ENCODE results near the gene SYNGR3.

DNA sequence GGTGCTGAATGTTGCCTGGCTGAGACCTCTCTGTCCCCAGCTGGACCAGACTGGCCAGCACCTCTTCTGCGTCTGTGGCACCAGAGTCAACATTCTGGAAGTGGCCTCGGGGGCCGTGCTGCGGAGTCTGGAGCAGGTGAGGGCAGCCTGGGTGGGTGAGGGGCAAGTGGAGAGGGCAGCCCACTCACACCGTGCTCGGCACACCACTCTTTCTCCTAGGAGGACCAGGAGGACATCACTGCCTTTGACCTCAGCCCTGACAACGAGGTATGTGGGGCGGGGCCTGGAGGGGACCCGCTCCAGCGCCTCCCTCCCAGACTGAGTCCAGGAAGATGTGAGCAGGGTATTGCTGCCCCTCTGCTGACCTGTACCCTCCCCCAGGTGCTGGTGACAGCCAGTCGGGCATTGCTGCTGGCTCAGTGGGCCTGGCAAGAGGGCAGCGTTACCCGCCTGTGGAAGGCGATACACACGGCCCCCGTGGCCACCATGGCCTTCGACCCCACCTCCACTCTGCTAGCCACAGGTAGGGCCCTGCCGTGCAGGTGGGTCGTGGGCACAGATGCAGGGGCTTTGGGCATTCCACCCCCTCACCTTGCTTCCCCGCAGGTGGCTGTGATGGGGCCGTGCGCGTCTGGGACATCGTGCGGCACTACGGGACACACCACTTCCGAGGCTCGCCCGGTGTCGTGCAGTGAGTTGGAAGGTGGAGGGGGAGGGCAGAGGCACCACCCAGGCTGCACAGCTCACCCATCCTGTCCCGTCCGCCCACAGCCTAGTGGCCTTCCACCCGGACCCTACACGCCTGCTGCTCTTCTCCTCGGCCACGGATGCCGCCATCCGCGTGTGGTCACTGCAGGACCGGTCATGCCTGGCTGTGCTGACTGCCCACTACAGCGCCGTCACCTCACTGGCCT, 15.4 kb upstream of the SYNGR3 start:
- TF ChIP-seq ZNF274 (IDR thresholded peaks at IDR 0.05; ENCODE audit: low read depth, low read length) (no peak), YY1 (IDR thresholded peaks at IDR 0.05; ENCODE audit: insufficient read depth, insufficient read length) (no peak)

Measured in NT2/D1 (cell line).